CD4-positive, alpha-beta T cell (primary cell): ENCODE data around the gene ACAP3. TPM values are rescaled to one million over a fixed set of nuclear protein-coding genes. Genes with fewer than 3 reads are reported as not detected.

ENCODE experiments used
- ATAC-seq: fragments of 200-7000 bp; cut with Tn5 transposase; one replicate; pipeline ENCODE4 v1.10.0; 2022; ENCODE audit warnings: mild to moderate bottlenecking; ENCODE audit not compliant: poor library complexity
- CTCF ChIA-PET: fragments of 350-600 bp; sonication (Branson Sonifier 250); formaldehyde crosslinking; loops from one replicate; lab custom pipeline; 2021; ENCODE audit warnings: antibody characterized with exemption, inconsistent platforms; lab: Charles Lee
- POLR2A ChIA-PET: fragments of 350-600 bp; sonication (Branson Sonifier 250); formaldehyde crosslinking; loops from one replicate; lab custom pipeline; 2021; ENCODE audit warnings: antibody characterized with exemption, inconsistent platforms; lab: Charles Lee
- DNase-seq, 14 experiments: peaks; one replicate each; pipeline ENCODE4 v3.0.0-alpha.2; 2013 to 2020; ENCODE audit warnings: mixed read lengths in 2 of 14
- H3K27ac ChIP-seq, 2 donors: one replicate each; pipeline versions ENCODE4 v1.5.1 to v1.7.0; 2013; ENCODE audit warnings: low read length in 2 of 2, low read depth in 1 of 2, mild to moderate bottlenecking in 1 of 2
- H3K27me3 ChIP-seq, 2 experiments: 1 replicate in 1 of 2; 2 replicates in 1 of 2; pipeline versions ENCODE4 v1.6.1 to v1.7.0; 2013; ENCODE audit warnings: low read length in 2 of 2, control low read depth in 1 of 2, mild to moderate bottlenecking in 1 of 2, moderate library complexity in 1 of 2; ENCODE audit not compliant: insufficient read depth in 2 of 2, control insufficient read depth in 1 of 2
- H3K36me3 ChIP-seq: one replicate; pipeline ENCODE4 v1.6.1; 2013; ENCODE audit warnings: low read length, control low read depth; ENCODE audit not compliant: insufficient read depth
- H3K4me1 ChIP-seq: one replicate; pipeline ENCODE4 v1.6.1; 2013; ENCODE audit warnings: low read length, control low read depth; ENCODE audit not compliant: insufficient read depth
- H3K4me3 ChIP-seq: one replicate; pipeline ENCODE4 v1.5.1; 2013; ENCODE audit warnings: mild to moderate bottlenecking, low read length, moderate library complexity
- H3K9me3 ChIP-seq, 2 experiments: 1 replicate in 1 of 2; 2 replicates in 1 of 2; pipeline versions ENCODE4 v1.6.1 to v1.7.0; 2013; ENCODE audit warnings: low read length in 2 of 2, mild to moderate bottlenecking in 2 of 2, control low read depth in 1 of 2, moderate library complexity in 1 of 2; ENCODE audit not compliant: control insufficient read depth in 1 of 2, insufficient read depth in 1 of 2
- H3K27ac Mint-ChIP-seq: one replicate; pipeline ENCODE4 v1.8.0; 2020; ENCODE audit warnings: mixed read lengths
- H3K27me3 Mint-ChIP-seq: one replicate; pipeline ENCODE4 v1.8.0; 2021; ENCODE audit warnings: mixed read lengths
- H3K36me3 Mint-ChIP-seq: one replicate; pipeline ENCODE4 v1.8.0; 2021; ENCODE audit warnings: low read depth, mixed read lengths
- H3K4me1 Mint-ChIP-seq: one replicate; pipeline ENCODE4 v1.8.0; 2021; ENCODE audit warnings: low read depth, mixed read lengths
- H3K4me3 Mint-ChIP-seq: one replicate; pipeline ENCODE4 v1.8.0; 2020; ENCODE audit warnings: mild to moderate bottlenecking, mixed read lengths
- H3K9me3 Mint-ChIP-seq: one replicate; pipeline ENCODE4 v1.8.0; 2020; ENCODE audit warnings: mixed read lengths
- CTCF ChIP-seq: fragments of 200-600 bp; IDR thresholded peaks from one replicate; pipeline ENCODE4 v1.8.0; 2022; ENCODE audit warnings: antibody characterized with exemption, mild to moderate bottlenecking
- intact Hi-C, 2 experiments: fragments of 100-400 bp; cut with DNase I in 1 of 2; cut with micrococcal nuclease in 1 of 2; formaldehyde crosslinking; loops; one replicate each; pipeline versions ENCODE4 v1.15.1 to v1.9.0; 2023 to 2025; cut with DNase I, micrococcal nuclease
- total RNA-seq, 174 experiments: library from RNA in 2 of 174; stranded (reverse) in 2 of 174; gene quantifications; one replicate each; pipeline ENCODE4 v1.2.3 and lab custom pipeline; 2021 to 2026

ACAP3 gene
- total RNA-seq, 2 experiments from 2014 or later = 45.3 to 46.4 TPM

DNA sequence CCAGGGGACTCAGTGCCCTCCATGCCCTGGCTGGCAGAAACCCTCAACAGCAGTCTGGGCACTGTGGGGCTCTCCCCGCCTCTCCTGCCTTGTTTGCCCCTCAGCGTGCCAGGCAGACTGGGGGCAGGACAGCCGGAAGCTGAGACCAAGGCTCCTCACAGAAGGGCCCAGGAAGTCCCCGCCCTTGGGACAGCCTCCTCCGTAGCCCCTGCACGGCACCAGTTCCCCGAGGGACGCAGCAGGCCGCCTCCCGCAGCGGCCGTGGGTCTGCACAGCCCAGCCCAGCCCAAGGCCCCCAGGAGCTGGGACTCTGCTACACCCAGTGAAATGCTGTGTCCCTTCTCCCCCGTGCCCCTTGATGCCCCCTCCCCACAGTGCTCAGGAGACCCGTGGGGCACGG is 20.5 kb upstream of the ACAP3 start:
- Histone ChIP-seq H3K4me3 (no peak overlapping the region), H3K36me3 (peaks cover 14% of the 10 kb centered on the region), H3K27ac (no peak overlapping the region), H3K27me3 (no peaks in the 10 kb centered on the region), H3K4me1 (peaks cover 31% of the 10 kb centered on the region), H3K9me3 (peaks cover 0 to under 1% of the 10 kb centered on the region in 2 experiments)
- ChIA-PET CTCF (no interaction called here), POLR2A (no interaction called here)
- Mint-ChIP-seq H3K4me3 (no peak overlapping the region), H3K27ac (no peak overlapping the region), H3K27me3 (no peaks in the 10 kb centered on the region), H3K36me3 (peaks cover 10% of the 10 kb centered on the region), H3K4me1 (peaks cover 23% of the 10 kb centered on the region), H3K9me3 (no peaks in the 10 kb centered on the region)
- intact Hi-C loops = no loop called here
- no peak for ATAC-seq
- no peak for DNase-seq
- no peak for TF ChIP-seq CTCF

DNA sequence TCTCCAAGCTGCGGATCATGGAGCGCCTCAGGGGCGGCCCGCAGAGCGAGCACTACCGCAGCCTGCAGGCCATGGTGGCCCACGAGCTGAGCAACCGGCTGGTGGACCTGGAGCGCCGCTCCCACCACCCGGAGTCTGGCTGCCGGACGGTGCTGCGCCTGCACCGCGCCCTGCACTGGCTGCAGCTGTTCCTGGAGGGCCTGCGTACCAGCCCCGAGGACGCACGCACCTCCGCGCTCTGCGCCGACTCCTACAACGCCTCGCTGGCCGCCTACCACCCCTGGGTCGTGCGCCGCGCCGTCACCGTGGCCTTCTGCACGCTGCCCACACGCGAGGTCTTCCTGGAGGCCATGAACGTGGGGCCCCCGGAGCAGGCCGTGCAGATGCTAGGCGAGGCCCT is 19.6 kb upstream of the ACAP3 start:
- intact Hi-C loops = no loop called here
- no peak for ATAC-seq
- no peak overlapping the region for H3K27ac Mint-ChIP-seq
- Histone ChIP-seq H3K27ac (no peak overlapping the region), H3K36me3 (peaks cover 14% of the 10 kb centered on the region), H3K27me3 (no peaks in the 10 kb centered on the region), H3K4me1 (peaks cover 38% of the 10 kb centered on the region), H3K9me3 (no peaks in the 10 kb centered on the region), H3K4me3 (no peak overlapping the region)
- no peak for DNase-seq
- ChIA-PET POLR2A (interaction anchor here (1.0 kb wide), 1 partner anchor 45 kb away, joined by 3 read pairs; no protein-coding TSS in a partner anchor), CTCF (no interaction called here)
- H3K9me3 Mint-ChIP-seq = no peaks in the 10 kb centered on the region
- peak overlapping the region; percentile 51 for H3K4me3 Mint-ChIP-seq
- no peak for TF ChIP-seq CTCF
- H3K27me3 Mint-ChIP-seq = no peaks in the 10 kb centered on the region
- peaks cover 28% of the 10 kb centered on the region for H3K4me1 Mint-ChIP-seq
- H3K36me3 Mint-ChIP-seq = peaks cover 10% of the 10 kb centered on the region

- no peak overlapping the region for H3K27ac ChIP-seq
- intact Hi-C loops = no loop called here
- Mint-ChIP-seq H3K27ac (peak overlapping the region; percentile 74), H3K4me3 (peak overlapping the region; percentile 80), H3K36me3 (peaks cover 10% of the 10 kb centered on the region), H3K27me3 (no peaks in the 10 kb centered on the region), H3K4me1 (peaks cover 28% of the 10 kb centered on the region), H3K9me3 (no peaks in the 10 kb centered on the region)
- peak overlapping the region; percentile 69 for H3K4me3 ChIP-seq
- no peak for DNase-seq
- peaks cover 50% of the 10 kb centered on the region for H3K4me1 ChIP-seq
- H3K27me3 ChIP-seq = no peaks in the 10 kb centered on the region
- peaks cover 21% of the 10 kb centered on the region for H3K36me3 ChIP-seq
- no peak for TF ChIP-seq CTCF
- H3K9me3 ChIP-seq = peaks cover 0 to 4% of the 10 kb centered on the region in 2 experiments
- POLR2A ChIA-PET = interaction anchor here (1.0 kb wide), 2 partner anchors 46 to 49 kb away, joined by 3 to 6 read pairs; partner anchors contain the start of gene AURKAIP1
- CTCF ChIA-PET = no interaction called here
- ATAC-seq = no peak
Observed at GRCh38 chr1:1326075-1326605, 18.4 kb upstream of the ACAP3 start.
